MM.1S (cell line): ENCODE data around the gene PRR18.

Experiments used
- DNase-seq: peaks from one replicate; pipeline ENCODE4 v3.0.0-alpha.2; 2015
- H2AFZ ChIP-seq: fragments of 300-600 bp; sonication (generic); 2 replicates; pipeline ENCODE4 v1.6.0; 2016; ENCODE audit warnings: antibody characterized with exemption, low read length
- H3F3A ChIP-seq: fragments of 300-600 bp; sonication (generic); 2 replicates; pipeline ENCODE4 v1.6.1; 2016; ENCODE audit warnings: mild to moderate bottlenecking, antibody characterized with exemption, low read length, moderate library complexity, mixed read lengths; ENCODE audit not compliant: insufficient read depth
- H3K27ac ChIP-seq: fragments of 300-600 bp; sonication (generic); 2 replicates; pipeline ENCODE4 v1.5.1; 2016; ENCODE audit warnings: mild to moderate bottlenecking, low read length
- H3K27me3 ChIP-seq: fragments of 300-600 bp; sonication (generic); replicated peaks from 2 replicates; pipeline ENCODE4 v1.6.0; 2016; ENCODE audit warnings: low read length; ENCODE audit not compliant: insufficient read depth
- H3K36me3 ChIP-seq: fragments of 300-600 bp; sonication (generic); replicated peaks from 2 replicates; pipeline ENCODE4 v1.6.1; 2016; ENCODE audit warnings: mild to moderate bottlenecking, low read length, mixed read lengths; ENCODE audit not compliant: insufficient read depth
- H3K4me1 ChIP-seq: fragments of 300-600 bp; sonication (generic); 2 replicates; pipeline ENCODE4 v1.6.1; 2016; ENCODE audit warnings: low read length, mixed read lengths
- H3K4me2 ChIP-seq: fragments of 300-600 bp; sonication (generic); 2 replicates; pipeline ENCODE4 v1.6.0; 2016; ENCODE audit warnings: low read depth, low read length
- H3K4me3 ChIP-seq: fragments of 300-600 bp; sonication (generic); 2 replicates; pipeline ENCODE4 v1.5.1; 2016; ENCODE audit warnings: low read length, mixed read lengths
- H3K79me2 ChIP-seq: fragments of 300-600 bp; sonication (generic); 2 replicates; pipeline ENCODE4 v1.6.1; 2016; ENCODE audit warnings: mixed run types, low read length, mixed read lengths
- H3K9ac ChIP-seq: fragments of 300-600 bp; sonication (generic); 2 replicates; pipeline ENCODE4 v1.6.1; 2016; ENCODE audit warnings: low read length, mixed read lengths
- H3K9me2 ChIP-seq: fragments of 300-600 bp; sonication (generic); replicated peaks from 2 replicates; pipeline ENCODE4 v1.6.1; 2016; ENCODE audit warnings: mild to moderate bottlenecking, low read length, mixed read lengths; ENCODE audit not compliant: insufficient read depth
- H3K9me3 ChIP-seq: fragments of 300-600 bp; sonication (generic); replicated peaks from 2 replicates; pipeline ENCODE4 v1.6.1; 2016; ENCODE audit warnings: mild to moderate bottlenecking, low read length, mixed read lengths; ENCODE audit not compliant: insufficient read depth
- H4K20me1 ChIP-seq: fragments of 300-600 bp; sonication (generic); 2 replicates; pipeline ENCODE4 v1.6.1; 2016; ENCODE audit warnings: mild to moderate bottlenecking, low read length, moderate library complexity, mixed read lengths; ENCODE audit not compliant: insufficient read depth
- CTCF ChIP-seq: fragments of 300-600 bp; sonication (generic); IDR thresholded peaks from 2 replicates; pipeline ENCODE4 v1.5.1; 2016; ENCODE audit warnings: antibody characterized with exemption, low read length, mixed read lengths
- EZH2 ChIP-seq: fragments of 300-600 bp; sonication (generic); optimal IDR thresholded peaks from 2 replicates; pipeline ENCODE3; 2017; ENCODE audit warnings: low read depth, mild to moderate bottlenecking, antibody characterized with exemption, low read length, mixed read lengths
- EZH2phosphoT487 ChIP-seq: fragments of 300-600 bp; sonication (generic); IDR thresholded peaks from 2 replicates; pipeline ENCODE4 v1.6.1; 2018; ENCODE audit warnings: antibody characterized with exemption, low read length

The PRR18 gene

GRCh38 chr6:166317261-166318212, 9.3 kb upstream of the PRR18 start:
- H3K27me3 ChIP-seq = no peaks in the 10 kb centered on the region
- H3K9me3 ChIP-seq = no peaks in the 10 kb centered on the region
- no peak for DNase-seq
- no peaks in the 10 kb centered on the region for H3F3A ChIP-seq
- TF ChIP-seq EZH2 = no peak
- no peak for TF ChIP-seq CTCF
- TF ChIP-seq EZH2phosphoT487 = no peak
- no peak overlapping the region for H3K9ac ChIP-seq
- H3K9me2 ChIP-seq = no peaks in the 10 kb centered on the region
- no peaks in the 10 kb centered on the region for H4K20me1 ChIP-seq
- no peak overlapping the region for H2AFZ ChIP-seq
- no peaks in the 10 kb centered on the region for H3K36me3 ChIP-seq
- H3K4me2 ChIP-seq = no peak overlapping the region
- H3K4me3 ChIP-seq = no peak overlapping the region
- no peak overlapping the region for H3K27ac ChIP-seq
- no peaks in the 10 kb centered on the region for H3K79me2 ChIP-seq
- H3K4me1 ChIP-seq = no peaks in the 10 kb centered on the region

- no peaks in the 10 kb centered on the region for H3K79me2 ChIP-seq
- H3K27me3 ChIP-seq = no peaks in the 10 kb centered on the region
- no peaks in the 10 kb centered on the region for H3F3A ChIP-seq
- no peak overlapping the region for H2AFZ ChIP-seq
- no peak overlapping the region for H3K4me3 ChIP-seq
- no peaks in the 10 kb centered on the region for H4K20me1 ChIP-seq
- H3K9me2 ChIP-seq = no peaks in the 10 kb centered on the region
- no peak overlapping the region for H3K9ac ChIP-seq
- DNase-seq = no peak
- no peak overlapping the region for H3K4me2 ChIP-seq
- H3K4me1 ChIP-seq = no peaks in the 10 kb centered on the region
- no peak overlapping the region for H3K27ac ChIP-seq
- H3K9me3 ChIP-seq = no peaks in the 10 kb centered on the region
- H3K36me3 ChIP-seq = no peaks in the 10 kb centered on the region
- no peak for TF ChIP-seq EZH2
Observed at GRCh38 chr6:166315436-166315835, 7.2 kb upstream of the PRR18 start.

GRCh38 chr6:166314454-166314853, 6.3 kb upstream of the PRR18 start:
- Histone ChIP-seq H3K36me3 (no peaks in the 10 kb centered on the region), H3K4me2 (no peak overlapping the region), H3K4me3 (no peak overlapping the region), H3K9me2 (no peaks in the 10 kb centered on the region), H3F3A (no peaks in the 10 kb centered on the region), H3K9me3 (no peaks in the 10 kb centered on the region), H2AFZ (no peak overlapping the region), H3K27ac (no peak overlapping the region), H3K27me3 (no peaks in the 10 kb centered on the region), H4K20me1 (no peaks in the 10 kb centered on the region), H3K9ac (no peak overlapping the region), H3K4me1 (no peaks in the 10 kb centered on the region), H3K79me2 (no peaks in the 10 kb centered on the region)
- no peak for DNase-seq
- no peak for TF ChIP-seq CTCF
